Common myeloid progenitor, CD34-positive (primary cell): Measurements from ENCODE around the gene LIPC.

Source experiments
- CTCF ChIA-PET: fragments of 350-600 bp; sonication (Branson Sonifier 250); formaldehyde crosslinking; loops from one replicate; lab custom pipeline; 2021; ENCODE audit warnings: antibody characterized with exemption; lab: Charles Lee
- POLR2A ChIA-PET: fragments of 350-600 bp; sonication (Branson Sonifier 250); formaldehyde crosslinking; loops from one replicate; lab custom pipeline; 2021; ENCODE audit warnings: antibody characterized with exemption; lab: Charles Lee
- DNase-seq, 3 donors: peaks; one replicate each; pipeline versions ENCODE4 v3.0.0 to v3.0.0-alpha.2; 2013
- H3K27ac ChIP-seq, 2 experiments: 1 replicate in 1 of 2; 2 replicates in 1 of 2; pipeline ENCODE4 v1.7.0; 2013; ENCODE audit warnings: inconsistent platforms in 2 of 2, low read length in 2 of 2, mild to moderate bottlenecking in 2 of 2, low read depth in 1 of 2, moderate library complexity in 1 of 2; ENCODE audit not compliant: severe bottlenecking in 2 of 2, insufficient read depth in 1 of 2, poor library complexity in 1 of 2
- H3K27me3 ChIP-seq, 5 experiments: replicated peaks in 2 of 5; 1 replicate in 3 of 5; 2 replicates in 2 of 5; pipeline versions ENCODE4 v1.6.1 to v1.7.0; 2013; ENCODE audit warnings: low read length in 4 of 5, mild to moderate bottlenecking in 2 of 5, moderate library complexity in 2 of 5, inconsistent platforms in 1 of 5; ENCODE audit not compliant: insufficient read depth in 5 of 5, control insufficient read depth in 4 of 5
- H3K36me3 ChIP-seq, 4 experiments: 1 replicate in 2 of 4; 2 replicates in 2 of 4; pipeline versions ENCODE4 v1.6.1 to v1.7.0; 2013; ENCODE audit warnings: low read length in 3 of 4, control low read depth in 1 of 4, mild to moderate bottlenecking in 1 of 4; ENCODE audit not compliant: control insufficient read depth in 4 of 4, insufficient read depth in 4 of 4
- H3K4me1 ChIP-seq, 4 experiments: 1 replicate in 3 of 4; 2 replicates in 1 of 4; pipeline versions ENCODE4 v1.6.1 to v1.7.1; 2013; ENCODE audit warnings: low read length in 3 of 4, mild to moderate bottlenecking in 3 of 4, control low read depth in 1 of 4, inconsistent platforms in 1 of 4, moderate library complexity in 1 of 4; ENCODE audit not compliant: control insufficient read depth in 4 of 4, insufficient read depth in 4 of 4; ENCODE audit errors: control extremely low read depth in 1 of 4
- H3K4me3 ChIP-seq, 7 experiments: 1 replicate in 4 of 7; 2 replicates in 3 of 7; pipeline versions ENCODE4 v1.5.1 to v1.7.0; 2013; ENCODE audit warnings: mild to moderate bottlenecking in 7 of 7, low read length in 6 of 7, moderate library complexity in 6 of 7, inconsistent platforms in 2 of 7, low read depth in 2 of 7, control low read depth in 1 of 7; ENCODE audit not compliant: insufficient read depth in 4 of 7, control insufficient read depth in 1 of 7; ENCODE audit errors: extremely low read depth in 1 of 7
- H3K9me3 ChIP-seq, 5 experiments: 1 replicate in 4 of 5; 2 replicates in 1 of 5; pipeline versions ENCODE4 v1.6.1 to v1.7.1; 2013; ENCODE audit warnings: low read length in 4 of 5, mild to moderate bottlenecking in 2 of 5, inconsistent platforms in 1 of 5, low read depth in 1 of 5, moderate library complexity in 1 of 5; ENCODE audit not compliant: control insufficient read depth in 4 of 5, insufficient read depth in 2 of 5; ENCODE audit errors: control extremely low read depth in 1 of 5
- WGBS: methylation state at CpG from one replicate; pipeline ENCODE4 v1.1.5; 2013; ENCODE audit not compliant: insufficient coverage; 5-methylcytosine and 5-hydroxymethylcytosine counted together

Gene LIPC

DNA sequence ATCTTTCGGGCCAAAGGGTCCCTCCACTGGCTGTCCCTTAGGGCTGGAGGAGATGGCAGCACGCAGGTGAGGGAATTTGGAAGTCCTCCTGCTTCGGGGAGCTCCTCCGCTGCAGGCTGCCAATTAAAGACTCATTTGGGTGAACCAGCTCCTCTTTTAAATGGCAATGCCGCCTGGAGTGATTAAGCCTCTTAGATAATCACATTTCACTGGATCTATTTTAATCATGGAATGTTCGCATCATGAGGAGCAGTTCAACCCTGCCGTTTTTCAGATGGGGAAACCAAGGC is 117.9 kb downstream of the LIPC start:
- CTCF ChIA-PET = no interaction called here
- no peaks in the 10 kb centered on the region for H3K9me3 ChIP-seq
- H3K27me3 ChIP-seq = no peaks in the 10 kb centered on the region
- H3K4me1 ChIP-seq = peaks cover 0 to 13% (median 9%) of the 10 kb centered on the region in 4 experiments
- H3K27ac ChIP-seq = no peak overlapping the region
- WGBS = 100% methylated on average over 7 of the region's 7 CpGs
- no peaks in the 10 kb centered on the region for H3K36me3 ChIP-seq
- POLR2A ChIA-PET = no interaction called here
- DNase-seq = no peak
- no peak overlapping the region for H3K4me3 ChIP-seq

DNA sequence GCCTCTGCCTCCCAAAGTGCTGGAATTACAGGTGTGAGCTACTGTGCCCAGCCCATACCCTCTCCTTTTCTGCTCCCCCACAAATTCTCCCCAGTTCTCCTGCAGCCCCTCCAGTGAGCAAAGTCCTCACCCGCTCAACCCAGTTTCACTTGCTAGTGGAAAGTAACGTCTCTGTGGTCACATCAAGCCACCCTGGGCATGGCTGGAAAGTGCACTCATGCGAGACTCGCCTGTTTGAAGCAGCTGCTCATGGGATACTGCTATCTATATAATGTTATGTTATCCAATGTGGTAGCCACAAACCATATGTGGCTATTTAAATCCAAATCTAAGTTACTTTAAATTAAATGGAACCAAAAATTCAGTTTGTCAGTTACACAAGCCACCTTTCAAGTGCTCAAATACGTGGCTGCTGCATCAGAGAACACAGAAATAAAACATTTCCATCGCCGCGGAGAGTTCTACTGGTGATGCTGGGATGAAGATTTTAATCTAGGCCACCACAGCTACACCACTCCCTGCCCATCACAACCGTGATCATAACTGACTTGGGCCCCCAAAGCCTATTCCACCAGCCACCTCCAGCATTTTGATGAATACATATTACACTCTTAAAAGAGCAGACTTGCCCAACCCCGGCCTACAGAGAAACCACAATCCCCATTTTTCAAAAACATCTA is 119.4 kb downstream of the LIPC start:
- peak in 1 of 3 donors; percentile 13 for DNase-seq
- WGBS = 34% methylated on average over 7 of the region's 10 CpGs
- H3K27ac ChIP-seq = peak overlapping the region in 1 of 2 experiments; percentile 11
- ChIA-PET CTCF (no interaction called here), POLR2A (no interaction called here)
- H3K27me3 ChIP-seq = no peaks in the 10 kb centered on the region
- H3K4me3 ChIP-seq = peak overlapping the region in 1 of 7 experiments; percentile 29
- H3K4me1 ChIP-seq = peaks cover 0 to 14% (median 10%) of the 10 kb centered on the region in 4 experiments
- no peaks in the 10 kb centered on the region for H3K9me3 ChIP-seq
- no peaks in the 10 kb centered on the region for H3K36me3 ChIP-seq

DNA sequence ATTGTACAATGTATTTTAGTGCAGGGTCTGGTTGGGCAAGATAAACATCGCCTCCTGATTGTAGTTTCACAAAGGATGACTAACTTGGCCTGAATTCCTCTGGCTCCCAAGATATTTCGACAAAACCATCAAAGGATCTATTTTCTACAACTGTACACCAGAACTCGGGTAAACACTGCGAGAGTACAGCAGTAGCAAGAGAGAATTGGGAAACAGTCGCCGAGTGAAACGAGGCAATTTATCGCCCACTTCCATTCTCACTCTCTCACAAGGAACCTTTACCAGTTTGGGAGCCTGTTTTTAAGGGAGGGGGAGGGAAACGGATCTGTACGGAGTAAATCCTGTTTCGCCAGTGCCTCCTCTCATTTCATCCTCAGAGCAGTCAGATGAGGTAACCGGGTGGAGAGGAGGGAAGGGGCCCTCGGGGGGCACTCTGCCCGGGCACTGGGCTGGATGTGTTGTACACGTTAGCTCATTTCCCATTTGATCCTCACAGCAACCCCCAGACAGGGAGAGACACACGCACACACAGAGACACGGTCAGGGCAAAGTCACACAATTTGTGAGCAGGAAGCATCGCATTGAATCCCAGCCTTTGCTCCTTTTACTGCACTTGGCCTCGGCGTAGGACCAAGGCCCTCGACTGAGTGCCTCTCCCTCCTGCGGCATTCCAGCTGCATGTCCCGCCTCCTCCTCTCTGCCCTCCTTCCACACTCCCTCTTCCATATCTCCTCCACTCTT is 120.1 kb downstream of the LIPC start:
- ChIA-PET CTCF (no interaction called here), POLR2A (no interaction called here)
- Histone ChIP-seq H3K36me3 (no peaks in the 10 kb centered on the region), H3K27ac (peak overlapping the region in 1 of 2 experiments; percentile 11), H3K4me3 (peak overlapping the region in 1 of 7 experiments; percentile 29), H3K4me1 (peaks cover 0 to 14% (median 10%) of the 10 kb centered on the region in 4 experiments), H3K9me3 (no peaks in the 10 kb centered on the region), H3K27me3 (no peaks in the 10 kb centered on the region)
- DNase-seq = peak; percentile 11 to 53 (median 44)
- 53% methylated on average over 15 of the region's 23 CpGs for WGBS

DNA sequence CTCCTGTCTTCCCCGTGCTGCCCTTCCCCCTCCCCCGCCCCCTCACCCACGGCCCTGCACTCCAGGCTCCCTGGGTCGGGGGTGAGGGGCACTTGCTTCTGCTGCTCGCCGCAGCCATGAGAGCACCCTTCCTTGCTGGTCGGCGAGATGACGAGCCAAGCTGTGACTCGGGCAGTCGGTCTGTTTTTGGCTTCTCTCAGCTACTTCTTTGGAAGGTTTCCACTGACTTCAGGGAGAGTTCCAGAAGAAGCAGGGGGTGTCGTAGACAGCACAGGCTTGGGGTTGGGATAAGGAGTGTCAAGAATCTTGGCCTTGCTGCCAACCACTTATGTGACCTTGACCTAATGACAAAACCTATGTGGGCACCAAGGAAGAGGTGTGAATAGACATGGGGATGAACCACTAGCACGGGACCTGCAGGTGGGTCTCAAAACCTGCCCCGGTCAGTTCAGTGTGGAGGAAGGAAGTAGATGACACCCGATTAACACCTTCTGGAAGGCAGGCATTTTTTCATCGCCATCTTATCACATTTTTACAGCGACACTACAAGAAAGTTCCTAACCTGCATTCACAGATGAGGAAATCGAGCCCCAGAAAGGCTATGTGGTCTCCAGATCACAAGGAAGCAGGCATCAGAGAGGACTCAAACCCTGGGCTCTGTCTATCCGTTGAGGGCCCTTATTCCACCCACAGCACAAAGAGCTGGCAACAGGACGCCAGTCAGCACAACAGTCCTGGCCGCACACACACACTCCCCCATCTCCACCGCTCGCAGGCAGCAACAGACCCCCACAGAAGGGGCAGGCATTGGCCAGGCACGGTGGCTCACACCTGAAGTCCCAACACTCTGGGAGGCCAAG is 120.9 kb downstream of the LIPC start:
- H3K9me3 ChIP-seq = no peaks in the 10 kb centered on the region
- H3K4me1 ChIP-seq = peaks cover 0 to 14% (median 10%) of the 10 kb centered on the region in 4 experiments
- DNase-seq = no peak
- no peak overlapping the region for H3K27ac ChIP-seq
- CTCF ChIA-PET = no interaction called here
- POLR2A ChIA-PET = no interaction called here
- no peaks in the 10 kb centered on the region for H3K27me3 ChIP-seq
- 94% methylated on average over 16 of the region's 24 CpGs for WGBS
- H3K4me3 ChIP-seq = no peak overlapping the region
- H3K36me3 ChIP-seq = no peaks in the 10 kb centered on the region

DNA sequence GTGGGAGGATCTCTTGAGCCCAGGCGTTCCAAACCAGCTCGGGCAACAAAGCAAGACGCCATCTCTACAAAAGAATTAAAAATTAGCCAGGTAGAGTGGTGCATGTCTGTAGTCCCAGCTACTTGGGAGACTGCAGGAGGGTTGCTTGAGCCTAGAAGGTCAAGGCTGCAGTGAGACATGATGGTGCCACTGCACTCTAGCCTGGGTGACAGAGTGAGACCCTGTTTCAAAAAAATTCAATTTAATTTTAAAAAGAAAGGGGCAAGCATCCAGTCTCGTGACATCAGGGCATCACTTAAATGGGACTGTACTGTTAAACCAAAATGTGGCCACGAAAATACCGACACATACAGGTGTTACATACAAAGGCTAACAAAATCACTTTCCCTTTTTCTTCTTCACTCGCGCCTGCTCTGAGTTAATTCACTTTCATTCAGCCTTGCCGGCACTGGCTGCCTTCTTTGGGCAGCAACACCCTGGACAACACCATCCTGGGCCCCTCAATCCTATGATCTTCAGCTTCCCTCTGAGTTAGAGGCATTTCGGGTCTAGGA is 121.7 kb downstream of the LIPC start:
- no peak overlapping the region for H3K27ac ChIP-seq
- ChIA-PET POLR2A (no interaction called here), CTCF (interaction anchor here (0.7 kb wide), 1 partner anchor 220 kb away, joined by 3 read pairs; no protein-coding TSS in a partner anchor)

DNA sequence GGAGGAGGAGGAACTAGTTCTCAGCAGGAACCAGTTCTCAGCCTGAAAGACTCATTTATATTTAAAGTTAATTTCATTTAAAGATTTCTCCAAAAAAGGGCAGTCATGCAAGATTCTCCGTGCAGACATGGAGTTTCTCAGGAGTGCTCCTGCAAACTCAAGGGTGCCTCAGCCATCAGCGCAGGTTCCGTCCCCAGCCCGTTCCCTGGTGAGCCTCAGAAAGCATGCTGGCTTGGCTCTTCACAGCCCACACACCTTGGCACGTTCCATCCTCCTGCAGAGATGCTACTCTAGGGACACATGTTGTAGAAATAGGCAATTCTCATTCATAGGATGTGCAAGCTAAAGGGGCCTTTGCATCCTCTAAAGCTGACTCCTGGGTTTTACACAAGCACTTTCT is 123.0 kb downstream of the LIPC start:
- Histone ChIP-seq H3K9me3 (no peaks in the 10 kb centered on the region), H3K4me1 (peaks cover 0 to 14% (median 10%) of the 10 kb centered on the region in 4 experiments), H3K36me3 (no peaks in the 10 kb centered on the region), H3K27me3 (no peaks in the 10 kb centered on the region), H3K4me3 (no peak overlapping the region), H3K27ac (no peak overlapping the region)
- CTCF ChIA-PET = interaction anchor here (1.0 kb wide), 1 partner anchor 26 kb away, joined by 3 read pairs; no protein-coding TSS in a partner anchor
- WGBS = 89% methylated on average over 5 of the region's 5 CpGs
- DNase-seq = no peak
- POLR2A ChIA-PET = no interaction called here

More for the DNA sequence above, 121.7 kb downstream of the LIPC start:
- Histone ChIP-seq H3K9me3 (no peaks in the 10 kb centered on the region), H3K27me3 (no peaks in the 10 kb centered on the region), H3K4me1 (peaks cover 0 to 14% (median 10%) of the 10 kb centered on the region in 4 experiments), H3K36me3 (no peaks in the 10 kb centered on the region), H3K4me3 (no peak overlapping the region)
- 98% methylated on average over 9 of the region's 10 CpGs for WGBS
- DNase-seq = no peak
